GM23338 (cell line): ENCODE results near the gene PARD3. TPM values are rescaled to one million over a fixed set of nuclear protein-coding genes. Genes with fewer than 3 reads are reported as not detected.

Experiments
- ATAC-seq: fragments of 200-7000 bp; cut with Tn5 transposase; 3 replicates; pipeline ENCODE4 v1.9.1; 2020
- DNase-seq: peaks from one replicate; pipeline ENCODE4 v3.0.0-alpha.2; 2015; ENCODE audit warnings: low spot score
- H2AFZ ChIP-seq: fragments of 200-600 bp; sonication (generic); 2 replicates; pipeline ENCODE4 v1.8.0; 2016; ENCODE audit warnings: antibody characterized with exemption, mild to moderate bottlenecking, moderate library complexity
- H3F3A ChIP-seq: fragments of 200-600 bp; sonication (generic); replicated peaks from 2 replicates; pipeline ENCODE4 v1.8.0; 2017; ENCODE audit warnings: antibody characterized with exemption, mixed run types, low read depth
- H3K27ac ChIP-seq: fragments of 200-600 bp; sonication (generic); 2 replicates; pipeline ENCODE4 v1.6.1; 2016; ENCODE audit warnings: low read depth
- H3K27me3 ChIP-seq: fragments of 200-600 bp; sonication (generic); 2 replicates; pipeline ENCODE4 v1.8.0; 2016; ENCODE audit warnings: mild to moderate bottlenecking, mixed run types, moderate library complexity; ENCODE audit not compliant: insufficient read depth
- H3K36me3 ChIP-seq: fragments of 200-600 bp; sonication (generic); 2 replicates; pipeline ENCODE4 v1.8.0; 2016; ENCODE audit warnings: mild to moderate bottlenecking; ENCODE audit not compliant: insufficient read depth
- H3K4me1 ChIP-seq: fragments of 200-600 bp; sonication (generic); 2 replicates; pipeline ENCODE4 v1.8.0; 2016; ENCODE audit warnings: mild to moderate bottlenecking, moderate library complexity; ENCODE audit not compliant: insufficient read depth
- H3K4me2 ChIP-seq: fragments of 200-600 bp; sonication (generic); 2 replicates; pipeline ENCODE4 v1.7.1; 2017; ENCODE audit warnings: mixed run types
- H3K4me3 ChIP-seq: fragments of 200-600 bp; sonication (generic); 2 replicates; pipeline ENCODE4 v1.6.1; 2016; ENCODE audit warnings: mixed run types
- H3K79me2 ChIP-seq: fragments of 200-600 bp; sonication (generic); replicated peaks from 2 replicates; pipeline ENCODE4 v1.8.0; 2017; ENCODE audit warnings: mild to moderate bottlenecking; ENCODE audit not compliant: insufficient read depth
- H3K9me2 ChIP-seq: fragments of 200-600 bp; sonication (generic); 2 replicates; pipeline ENCODE4 v1.8.0; 2017; ENCODE audit not compliant: insufficient read depth
- H4K20me1 ChIP-seq: fragments of 200-600 bp; sonication (generic); replicated peaks from 2 replicates; pipeline ENCODE4 v1.8.0; 2017; ENCODE audit warnings: mild to moderate bottlenecking; ENCODE audit not compliant: insufficient read depth
- H3K27ac Mint-ChIP-seq: 2 replicates; pipeline ENCODE4 v1.8.0; 2020; ENCODE audit warnings: inconsistent platforms, mild to moderate bottlenecking, moderate library complexity, mixed read lengths
- H3K27me3 Mint-ChIP-seq: 3 replicates; pipeline ENCODE4 v1.8.0; 2022; ENCODE audit warnings: low read depth, mild to moderate bottlenecking, moderate library complexity, mixed read lengths, inconsistent platforms; ENCODE audit not compliant: insufficient read depth, poor library complexity
- H3K36me3 Mint-ChIP-seq: 3 replicates; pipeline ENCODE4 v1.8.0; 2021; ENCODE audit warnings: low read depth, mild to moderate bottlenecking, inconsistent platforms, moderate library complexity, mixed read lengths
- H3K4me1 Mint-ChIP-seq: 3 replicates; pipeline ENCODE4 v1.8.0; 2020; ENCODE audit warnings: mild to moderate bottlenecking, inconsistent platforms, mixed read lengths
- H3K4me3 Mint-ChIP-seq: 3 replicates; pipeline ENCODE4 v1.8.0; 2021; ENCODE audit warnings: moderate library complexity, mild to moderate bottlenecking, inconsistent platforms, mixed read lengths
- H3K9me3 Mint-ChIP-seq: 3 replicates; pipeline ENCODE4 v1.8.0; 2020; ENCODE audit warnings: moderate library complexity, mild to moderate bottlenecking, inconsistent platforms, mixed read lengths
- CREB1 ChIP-seq: fragments of 250-450 bp; sonication (Bioruptor Pico); IDR thresholded peaks from 2 replicates; pipeline ENCODE4 v1.5.0; 2020; ENCODE audit warnings: low read depth, mild to moderate bottlenecking, moderate library complexity
- EZH2 ChIP-seq: fragments of 200-600 bp; sonication (generic); IDR thresholded peaks from one replicate; pipeline ENCODE4 v1.8.0; 2017; ENCODE audit warnings: antibody characterized with exemption, mild to moderate bottlenecking, low read depth; ENCODE audit not compliant: unreplicated experiment
- JUNB ChIP-seq: IDR thresholded peaks from one replicate; pipeline ENCODE4 v1.6.1; 2016; ENCODE audit warnings: antibody characterized with exemption; ENCODE audit not compliant: unreplicated experiment
- NANOG ChIP-seq: IDR thresholded peaks from 2 replicates; pipeline ENCODE4 v1.6.1; 2016; ENCODE audit warnings: antibody characterized with exemption, borderline replicate concordance
- POLR2AphosphoS5 ChIP-seq: IDR thresholded peaks from 2 replicates; pipeline ENCODE4 v1.6.1; 2016; ENCODE audit warnings: antibody characterized with exemption, low read depth
- STAT1 ChIP-seq: IDR thresholded peaks from one replicate; pipeline ENCODE4 v1.6.1; 2016; ENCODE audit warnings: antibody characterized with exemption; ENCODE audit not compliant: unreplicated experiment
- ZNF114 ChIP-seq: fragments of 250-450 bp; sonication (Bioruptor Pico); IDR thresholded peaks from 2 replicates; pipeline ENCODE4 v1.5.0; 2020; ENCODE audit warnings: mild to moderate bottlenecking, moderate library complexity
- ZNF331 ChIP-seq: fragments of 250-450 bp; sonication (Bioruptor Pico); IDR thresholded peaks from 2 replicates; pipeline ENCODE4 v1.5.0; 2020; ENCODE audit warnings: low read depth, mild to moderate bottlenecking, moderate library complexity
- polyA plus RNA-seq: library from polyadenylated mRNA; unstranded; fragments of >200 nt; fragmentation: Nextera tagmentation; extraction: Ambion mirVana; gene quantifications from 2 replicates; pipeline ENCODE4 v1.2.1, GENCODE V29; 2016
- total RNA-seq: library from RNA; depleted of rRNA; stranded (reverse); fragments of >200 nt; shearing (Covaris generic); gene quantifications from 2 replicates; pipeline ENCODE4 v1.2.3, GENCODE V29; 2014
- TF ChIP-seq, protein P1 (sequence below): IDR thresholded peaks from one replicate; pipeline ENCODE4 v1.6.1; 2018; ENCODE audit warnings: antibody characterized with exemption; ENCODE audit not compliant: unreplicated experiment
- TF ChIP-seq, protein P2 (sequence below): IDR thresholded peaks from 2 replicates; pipeline ENCODE4 v1.6.1; 2016; ENCODE audit warnings: antibody characterized with exemption
- TF ChIP-seq, protein P3 (sequence below), 2 experiments: fragments of 200-600 bp in 1 of 2; sonication (generic) in 1 of 2; conservative IDR thresholded peaks; 2 replicates each; pipeline versions ENCODE4 v1.5.1 to v1.6.1; 2016 to 2017; ENCODE audit warnings: antibody characterized with exemption in 2 of 2, low read depth in 2 of 2, mild to moderate bottlenecking in 2 of 2, moderate library complexity in 1 of 2

Gene PARD3
- total and polyA plus RNA-seq, 2 experiments from 2014 or later, result 30.2 to 51.4 TPM

DNA sequence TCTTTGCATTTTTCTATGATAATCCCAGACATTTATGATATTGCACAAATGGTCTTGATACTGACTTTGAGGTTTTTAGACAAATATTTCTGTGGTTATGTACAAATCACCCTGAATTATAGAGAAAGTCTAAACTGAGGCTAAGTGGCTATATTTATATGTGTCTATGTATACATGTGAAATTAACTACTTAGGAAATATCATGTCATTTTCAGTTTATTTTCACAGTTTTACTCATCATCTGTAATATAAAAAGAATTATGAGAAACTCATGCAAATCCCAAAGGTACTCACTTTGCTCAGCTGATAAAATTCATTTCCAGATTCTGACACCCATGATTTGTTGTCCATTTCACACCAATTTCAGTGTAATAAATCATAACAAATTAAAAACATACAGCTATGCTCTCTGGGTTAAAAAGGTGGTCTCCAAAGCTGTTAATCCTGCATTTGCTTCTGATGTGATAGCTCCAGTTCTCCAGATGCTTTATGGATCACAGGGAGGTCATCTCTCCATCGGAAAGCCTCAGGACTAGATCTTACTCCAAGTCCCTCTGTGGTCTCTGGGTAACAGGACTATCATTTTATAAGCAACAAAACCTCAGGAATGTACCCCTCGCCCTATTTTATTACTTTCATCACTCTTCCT, 673.9 kb downstream of the PARD3 start:
- Mint-ChIP-seq H3K9me3 (no peaks in the 10 kb centered on the region), H3K36me3 (no peaks in the 10 kb centered on the region), H3K27ac (no peak overlapping the region), H3K4me3 (no peak overlapping the region), H3K4me1 (peaks cover 19% of the 10 kb centered on the region), H3K27me3 (peaks cover 2% of the 10 kb centered on the region)
- no peak for ATAC-seq
- Histone ChIP-seq H3F3A (no peaks in the 10 kb centered on the region), H3K27ac (no peak overlapping the region), H4K20me1 (no peaks in the 10 kb centered on the region), H2AFZ (no peak overlapping the region), H3K4me1 (no peaks in the 10 kb centered on the region), H3K9me2 (no peaks in the 10 kb centered on the region), H3K79me2 (no peaks in the 10 kb centered on the region), H3K36me3 (no peaks in the 10 kb centered on the region), H3K4me2 (no peak overlapping the region), H3K4me3 (no peak overlapping the region), H3K27me3 (no peaks in the 10 kb centered on the region)
- DNase-seq, result no peak
- TF ChIP-seq, protein P1, sequence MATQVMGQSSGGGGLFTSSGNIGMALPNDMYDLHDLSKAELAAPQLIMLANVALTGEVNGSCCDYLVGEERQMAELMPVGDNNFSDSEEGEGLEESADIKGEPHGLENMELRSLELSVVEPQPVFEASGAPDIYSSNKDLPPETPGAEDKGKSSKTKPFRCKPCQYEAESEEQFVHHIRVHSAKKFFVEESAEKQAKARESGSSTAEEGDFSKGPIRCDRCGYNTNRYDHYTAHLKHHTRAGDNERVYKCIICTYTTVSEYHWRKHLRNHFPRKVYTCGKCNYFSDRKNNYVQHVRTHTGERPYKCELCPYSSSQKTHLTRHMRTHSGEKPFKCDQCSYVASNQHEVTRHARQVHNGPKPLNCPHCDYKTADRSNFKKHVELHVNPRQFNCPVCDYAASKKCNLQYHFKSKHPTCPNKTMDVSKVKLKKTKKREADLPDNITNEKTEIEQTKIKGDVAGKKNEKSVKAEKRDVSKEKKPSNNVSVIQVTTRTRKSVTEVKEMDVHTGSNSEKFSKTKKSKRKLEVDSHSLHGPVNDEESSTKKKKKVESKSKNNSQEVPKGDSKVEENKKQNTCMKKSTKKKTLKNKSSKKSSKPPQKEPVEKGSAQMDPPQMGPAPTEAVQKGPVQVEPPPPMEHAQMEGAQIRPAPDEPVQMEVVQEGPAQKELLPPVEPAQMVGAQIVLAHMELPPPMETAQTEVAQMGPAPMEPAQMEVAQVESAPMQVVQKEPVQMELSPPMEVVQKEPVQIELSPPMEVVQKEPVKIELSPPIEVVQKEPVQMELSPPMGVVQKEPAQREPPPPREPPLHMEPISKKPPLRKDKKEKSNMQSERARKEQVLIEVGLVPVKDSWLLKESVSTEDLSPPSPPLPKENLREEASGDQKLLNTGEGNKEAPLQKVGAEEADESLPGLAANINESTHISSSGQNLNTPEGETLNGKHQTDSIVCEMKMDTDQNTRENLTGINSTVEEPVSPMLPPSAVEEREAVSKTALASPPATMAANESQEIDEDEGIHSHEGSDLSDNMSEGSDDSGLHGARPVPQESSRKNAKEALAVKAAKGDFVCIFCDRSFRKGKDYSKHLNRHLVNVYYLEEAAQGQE, result no peak
- TF ChIP-seq POLR2AphosphoS5 (no peak), JUNB (no peak)
- TF ChIP-seq, protein P2, sequence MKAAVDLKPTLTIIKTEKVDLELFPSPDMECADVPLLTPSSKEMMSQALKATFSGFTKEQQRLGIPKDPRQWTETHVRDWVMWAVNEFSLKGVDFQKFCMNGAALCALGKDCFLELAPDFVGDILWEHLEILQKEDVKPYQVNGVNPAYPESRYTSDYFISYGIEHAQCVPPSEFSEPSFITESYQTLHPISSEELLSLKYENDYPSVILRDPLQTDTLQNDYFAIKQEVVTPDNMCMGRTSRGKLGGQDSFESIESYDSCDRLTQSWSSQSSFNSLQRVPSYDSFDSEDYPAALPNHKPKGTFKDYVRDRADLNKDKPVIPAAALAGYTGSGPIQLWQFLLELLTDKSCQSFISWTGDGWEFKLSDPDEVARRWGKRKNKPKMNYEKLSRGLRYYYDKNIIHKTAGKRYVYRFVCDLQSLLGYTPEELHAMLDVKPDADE, result no peak

DNA sequence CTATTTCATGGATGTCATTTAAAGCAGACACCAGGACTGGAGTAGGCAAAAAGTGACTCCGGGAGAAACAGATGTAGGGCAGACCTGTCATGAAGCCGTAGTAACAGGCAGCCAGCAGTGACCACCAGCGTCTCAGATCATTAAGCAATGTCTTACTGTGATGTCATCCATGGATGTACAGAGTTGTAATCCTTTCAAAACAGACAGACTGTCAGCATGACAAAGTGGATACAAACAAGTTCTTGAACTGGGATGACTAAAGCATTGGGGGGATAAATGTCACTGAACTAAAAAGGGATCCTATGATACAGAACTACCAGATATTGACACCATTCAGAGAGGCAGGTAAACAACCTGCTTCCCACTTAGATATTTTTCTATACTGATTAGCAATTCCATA, 675.5 kb downstream of the PARD3 start:
- no peak overlapping the region for H3K4me3 ChIP-seq
- H3K4me1 ChIP-seq, result no peaks in the 10 kb centered on the region
- Mint-ChIP-seq H3K4me3 (no peak overlapping the region), H3K27ac (no peak overlapping the region), H3K4me1 (peaks cover 19% of the 10 kb centered on the region), H3K9me3 (no peaks in the 10 kb centered on the region), H3K36me3 (no peaks in the 10 kb centered on the region), H3K27me3 (peaks cover 2% of the 10 kb centered on the region)
- H3K36me3 ChIP-seq, result no peaks in the 10 kb centered on the region
- no peaks in the 10 kb centered on the region for H3K9me2 ChIP-seq
- H3K4me2 ChIP-seq, result no peak overlapping the region
- ATAC-seq, result no peak
- no peaks in the 10 kb centered on the region for H4K20me1 ChIP-seq
- no peak for DNase-seq
- H3F3A ChIP-seq, result no peaks in the 10 kb centered on the region
- H3K27me3 ChIP-seq, result no peaks in the 10 kb centered on the region
- no peak overlapping the region for H3K27ac ChIP-seq
- no peak overlapping the region for H2AFZ ChIP-seq
- H3K79me2 ChIP-seq, result no peaks in the 10 kb centered on the region
- TF ChIP-seq EZH2, result no peak
- TF ChIP-seq, protein P3, sequence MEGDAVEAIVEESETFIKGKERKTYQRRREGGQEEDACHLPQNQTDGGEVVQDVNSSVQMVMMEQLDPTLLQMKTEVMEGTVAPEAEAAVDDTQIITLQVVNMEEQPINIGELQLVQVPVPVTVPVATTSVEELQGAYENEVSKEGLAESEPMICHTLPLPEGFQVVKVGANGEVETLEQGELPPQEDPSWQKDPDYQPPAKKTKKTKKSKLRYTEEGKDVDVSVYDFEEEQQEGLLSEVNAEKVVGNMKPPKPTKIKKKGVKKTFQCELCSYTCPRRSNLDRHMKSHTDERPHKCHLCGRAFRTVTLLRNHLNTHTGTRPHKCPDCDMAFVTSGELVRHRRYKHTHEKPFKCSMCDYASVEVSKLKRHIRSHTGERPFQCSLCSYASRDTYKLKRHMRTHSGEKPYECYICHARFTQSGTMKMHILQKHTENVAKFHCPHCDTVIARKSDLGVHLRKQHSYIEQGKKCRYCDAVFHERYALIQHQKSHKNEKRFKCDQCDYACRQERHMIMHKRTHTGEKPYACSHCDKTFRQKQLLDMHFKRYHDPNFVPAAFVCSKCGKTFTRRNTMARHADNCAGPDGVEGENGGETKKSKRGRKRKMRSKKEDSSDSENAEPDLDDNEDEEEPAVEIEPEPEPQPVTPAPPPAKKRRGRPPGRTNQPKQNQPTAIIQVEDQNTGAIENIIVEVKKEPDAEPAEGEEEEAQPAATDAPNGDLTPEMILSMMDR (conservative IDR thresholded peaks at IDR 0.05; ENCODE audit: low read depth in 2 of 2), result no peak
- TF ChIP-seq, protein P1, result no peak
- TF ChIP-seq, protein P2, result no peak
- TF ChIP-seq POLR2AphosphoS5, result no peak
- no peak for TF ChIP-seq JUNB
- no peak for TF ChIP-seq ZNF331 (CRISPR knock-in tag)
- no peak for TF ChIP-seq ZNF114
- TF ChIP-seq STAT1, result no peak
- TF ChIP-seq NANOG, result no peak
- no peak for TF ChIP-seq CREB1 (CRISPR knock-in tag)
